HG02759 (cell line): ENCODE results near the gene COBL.

Source experiments
- ATAC-seq: cut with Tn5 transposase; IDR thresholded peaks from one replicate; pipeline ENCODE4 v1.9.1; 2021; ENCODE audit warnings: mild to moderate bottlenecking, moderate library complexity; ENCODE audit not compliant: unreplicated experiment

Gene COBL

DNA sequence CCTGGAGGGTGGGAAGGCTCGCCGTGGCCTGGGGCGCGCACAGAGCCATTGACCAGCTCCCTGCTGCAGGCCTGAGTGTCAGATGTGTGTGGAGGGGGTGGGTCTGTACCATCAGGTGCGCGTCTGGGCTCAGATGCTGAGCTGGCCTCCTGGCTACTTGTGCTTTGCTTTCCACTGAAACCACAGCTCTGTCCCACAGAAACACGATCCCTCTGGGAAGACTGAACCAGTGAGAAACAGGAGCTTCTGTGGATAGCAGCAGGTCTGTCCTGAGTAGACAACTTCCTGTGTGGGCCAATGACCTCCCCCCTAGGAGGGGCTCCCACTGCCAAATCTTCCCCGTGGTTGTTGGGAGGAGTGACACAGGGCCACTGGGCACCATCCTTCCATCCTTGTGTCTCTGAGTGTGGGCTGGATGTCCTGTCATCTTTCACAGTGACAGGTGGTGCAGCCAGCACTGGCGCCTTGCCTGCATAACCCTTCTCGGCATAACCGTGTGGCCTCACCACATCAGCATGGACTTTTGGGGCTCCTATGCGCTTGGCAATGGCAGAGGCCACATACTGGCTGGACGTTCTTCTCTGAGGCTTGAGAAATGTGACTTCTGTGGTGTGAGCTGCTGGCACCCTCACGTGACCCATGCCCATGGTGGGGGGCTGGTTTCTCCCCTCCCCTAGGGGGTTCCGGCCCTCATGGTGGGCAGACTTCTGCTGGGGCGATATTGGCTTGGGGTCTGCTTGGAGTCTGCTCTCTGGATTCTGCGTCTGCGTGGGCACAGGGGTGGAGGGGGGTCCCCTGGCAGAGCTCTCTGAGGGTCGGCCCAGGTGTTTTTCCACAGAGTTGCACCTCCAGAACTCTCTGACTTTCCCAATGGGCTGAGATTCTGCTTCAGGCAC lies 288.4 kb downstream of the COBL start:
- ATAC-seq, result no peak

DNA sequence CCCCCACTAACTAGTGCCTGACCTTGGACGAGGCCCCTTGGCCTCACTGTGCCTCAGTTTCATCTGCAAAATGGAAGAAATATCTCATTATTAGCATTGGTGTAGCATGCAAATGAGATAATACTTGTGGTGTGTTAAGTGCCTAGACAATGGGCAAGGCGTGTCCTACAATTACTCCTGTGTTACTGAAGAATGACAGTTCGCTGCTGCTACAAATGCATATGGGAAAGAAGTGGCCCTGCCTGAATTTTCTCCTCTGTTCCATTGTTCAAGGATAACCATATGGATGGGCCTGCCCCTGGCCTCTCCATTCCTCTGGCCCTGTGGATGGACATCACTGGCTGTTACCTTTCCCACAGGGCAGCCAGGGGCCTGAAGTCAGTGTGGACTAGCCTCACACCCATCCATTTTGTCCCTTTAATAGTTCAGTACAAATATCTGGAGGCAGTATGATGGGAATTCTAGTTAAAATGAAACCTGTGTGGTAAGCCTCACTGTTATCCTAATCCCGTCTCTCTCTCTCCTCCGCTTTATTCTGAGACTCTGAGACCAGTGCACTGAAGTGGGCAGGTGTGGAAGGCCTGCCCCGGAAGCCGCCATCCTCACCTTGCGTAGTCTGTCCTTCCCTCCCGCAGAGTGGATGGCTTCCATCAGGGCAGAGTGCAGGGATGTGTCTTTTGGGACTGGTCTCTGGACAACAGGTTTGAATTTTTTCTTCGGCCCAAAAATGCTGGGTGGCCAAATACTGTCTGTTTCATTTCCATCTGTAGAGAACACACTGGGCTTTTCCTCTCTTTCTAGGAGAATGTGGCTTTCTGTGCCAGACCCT lies 289.3 kb downstream of the COBL start:
- no peak for ATAC-seq

- no peak for ATAC-seq
Observed at GRCh38 chr7:51026341-51026740, 290.3 kb downstream of the COBL start.

- ATAC-seq, result no peak
Observed at GRCh38 chr7:51025668-51026067, 290.9 kb downstream of the COBL start.

DNA sequence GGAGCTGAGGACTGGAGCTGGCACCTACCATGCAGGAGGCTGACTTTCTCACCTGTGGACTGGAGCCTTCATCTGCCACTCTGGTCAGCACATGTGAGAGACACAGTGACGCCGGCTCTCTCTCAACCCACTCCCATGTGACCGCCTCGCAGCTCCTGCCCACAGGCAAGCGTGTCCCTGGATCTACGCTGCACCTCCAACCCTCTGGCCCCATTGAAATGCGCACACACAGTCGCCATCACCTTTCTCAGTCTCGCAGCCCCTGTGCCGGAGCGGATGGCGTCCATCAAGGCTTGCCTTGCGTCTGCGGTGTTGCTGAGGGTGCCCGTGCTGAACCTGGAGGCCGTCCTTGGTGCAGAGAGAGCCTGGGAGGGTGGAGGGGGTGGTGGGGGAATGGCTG lies 291.7 kb downstream of the COBL start:
- no peak for ATAC-seq

- no peak for ATAC-seq
Observed at GRCh38 chr7:51023547-51023946, 293.1 kb downstream of the COBL start.

DNA sequence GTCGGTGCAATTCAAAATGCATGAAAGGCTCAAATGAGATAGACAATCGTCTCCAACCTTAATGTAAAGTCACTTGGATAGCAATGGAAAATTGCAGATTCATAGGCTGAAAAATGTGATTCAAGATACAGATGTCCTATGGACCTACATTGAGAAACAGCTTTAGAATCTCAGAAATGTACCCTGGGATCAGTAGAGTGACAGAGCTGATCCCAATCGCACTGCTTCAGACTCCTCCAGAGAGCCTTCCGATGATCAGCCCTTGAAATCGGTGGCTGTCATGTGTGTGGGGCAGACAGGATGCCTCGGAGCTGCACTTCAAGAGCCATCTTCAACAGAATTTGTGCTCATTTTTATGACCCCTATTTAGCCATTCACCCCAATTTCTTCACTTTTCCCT lies 293.8 kb downstream of the COBL start:
- no peak for ATAC-seq

- ATAC-seq, result no peak
Observed at GRCh38 chr7:51021906-51022570, 294.6 kb downstream of the COBL start.

DNA sequence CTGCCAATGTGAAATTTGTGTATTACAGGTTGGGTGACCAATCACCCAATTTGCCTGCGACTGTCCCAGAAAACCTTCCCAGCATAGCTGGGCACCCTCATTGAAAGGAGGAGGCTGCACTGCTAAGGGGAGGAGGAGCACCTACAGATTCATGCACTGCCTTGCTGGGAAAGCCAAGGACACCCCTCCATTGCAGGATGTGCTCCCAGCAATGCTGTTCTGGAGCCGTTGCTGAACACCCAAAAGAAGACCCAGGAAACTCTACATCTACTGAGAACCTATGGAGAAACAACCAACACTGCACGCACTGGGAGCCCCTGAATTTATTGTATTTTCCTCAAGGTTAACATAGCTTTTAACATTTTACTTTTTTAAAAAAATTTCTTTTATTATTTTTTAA lies 295.7 kb downstream of the COBL start:
- no peak for ATAC-seq

- ATAC-seq, result no peak
Observed at GRCh38 chr7:51019891-51020870, 296.4 kb downstream of the COBL start.

GRCh38 chr7:51019191-51019844 lies 297.3 kb downstream of the COBL start:
- ATAC-seq, result no peak

DNA sequence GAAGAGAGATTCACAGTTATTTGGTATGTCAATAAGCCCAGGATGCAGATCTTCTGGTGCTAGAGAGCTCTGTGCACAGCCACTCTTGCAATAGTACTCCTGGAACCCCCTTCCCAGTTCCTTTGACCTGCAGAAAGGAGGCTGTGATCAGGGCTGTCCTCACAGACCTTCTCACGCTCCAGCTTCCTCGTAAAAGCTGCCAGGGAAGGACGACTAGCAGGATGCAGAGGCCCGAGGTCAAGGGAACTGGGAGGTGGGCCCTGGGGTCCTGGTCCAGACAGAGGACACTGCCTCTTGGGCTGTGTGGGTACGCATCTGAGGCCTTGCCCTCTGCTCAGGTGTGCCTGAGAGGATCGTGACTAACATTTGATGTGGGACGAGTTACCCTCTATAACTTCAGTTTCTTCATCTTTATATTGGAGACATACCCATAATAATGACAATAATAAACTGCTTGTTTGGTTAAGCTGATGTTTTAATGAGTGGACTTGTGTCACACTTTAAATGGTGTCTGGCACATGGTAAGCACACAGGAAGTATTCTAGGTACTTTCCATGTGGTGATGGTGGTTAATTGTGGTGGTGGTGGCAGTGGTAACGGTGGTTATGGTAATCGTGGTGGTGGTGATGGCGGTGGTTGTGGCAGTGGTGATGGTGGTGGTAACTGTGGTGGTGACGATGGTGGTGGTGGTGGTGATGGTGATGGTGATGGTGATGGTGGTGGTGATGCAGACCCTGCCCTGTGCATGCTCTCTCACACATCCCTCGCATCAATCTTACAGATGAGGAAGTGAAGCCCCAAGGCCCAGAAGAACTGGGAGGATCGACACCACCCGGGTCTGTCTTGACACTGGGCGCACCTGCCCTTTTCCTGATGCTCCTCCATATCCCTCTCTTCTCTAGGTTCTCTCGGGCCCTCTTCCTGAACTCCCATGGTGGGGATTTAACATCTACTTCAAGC lies 298.8 kb downstream of the COBL start:
- ATAC-seq, result no peak

DNA sequence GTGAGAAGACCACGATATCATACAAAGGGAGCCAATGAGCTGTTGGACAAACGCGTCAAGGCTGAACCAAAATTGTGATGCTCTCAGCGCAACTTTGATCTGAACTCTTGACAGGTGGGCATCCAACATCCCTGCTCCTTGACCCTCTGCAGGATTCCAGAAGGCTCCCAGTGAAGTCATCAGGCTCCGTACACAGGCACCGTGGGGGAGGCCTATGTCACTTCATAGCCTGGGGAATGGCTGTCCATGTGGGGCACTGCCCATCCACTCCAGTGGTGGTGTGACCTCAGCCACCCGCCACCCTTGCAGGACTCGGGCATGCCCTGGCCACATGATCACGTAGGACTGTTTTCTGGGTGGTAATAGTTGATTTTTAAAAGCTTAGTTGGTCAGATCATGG lies 300.1 kb downstream of the COBL start:
- no peak for ATAC-seq

GRCh38 chr7:51015581-51015980 lies 301.0 kb downstream of the COBL start:
- ATAC-seq, result no peak

GRCh38 chr7:51014811-51015210 lies 301.8 kb downstream of the COBL start:
- ATAC-seq, result no peak

GRCh38 chr7:51013861-51014511 lies 302.6 kb downstream of the COBL start:
- no peak for ATAC-seq

- no peak for ATAC-seq
Observed at GRCh38 chr7:51013218-51013786, 303.3 kb downstream of the COBL start.
